Fibroblast of peridontal ligament (primary cell): ENCODE data around the gene NT5C1B.

ENCODE experiments used
- DNase-seq: peaks from one replicate; pipeline ENCODE4 v3.0.0-alpha.2; 2010; ENCODE audit errors: extremely low read depth

NT5C1B gene

DNA sequence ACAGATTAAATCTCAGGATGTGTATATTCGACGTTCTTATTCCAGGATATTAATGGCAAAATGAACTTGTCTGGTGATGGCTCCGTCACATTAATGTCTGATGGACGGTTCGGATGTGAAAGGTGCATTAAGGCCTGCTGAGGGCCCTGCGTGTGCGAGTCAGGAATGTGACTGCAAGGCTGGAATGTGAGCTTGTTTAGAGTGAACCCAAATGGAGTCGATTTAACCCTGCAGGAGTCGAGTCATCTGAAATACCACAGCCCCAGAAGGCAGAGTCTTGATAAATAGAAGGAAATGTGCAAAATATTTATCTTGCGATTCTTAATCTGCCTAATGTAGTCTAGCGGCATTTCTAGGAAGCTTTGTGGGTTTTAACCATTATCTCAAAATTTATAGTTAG, 73.3 kb downstream of the NT5C1B start:
- peak; percentile 43 for DNase-seq

DNA sequence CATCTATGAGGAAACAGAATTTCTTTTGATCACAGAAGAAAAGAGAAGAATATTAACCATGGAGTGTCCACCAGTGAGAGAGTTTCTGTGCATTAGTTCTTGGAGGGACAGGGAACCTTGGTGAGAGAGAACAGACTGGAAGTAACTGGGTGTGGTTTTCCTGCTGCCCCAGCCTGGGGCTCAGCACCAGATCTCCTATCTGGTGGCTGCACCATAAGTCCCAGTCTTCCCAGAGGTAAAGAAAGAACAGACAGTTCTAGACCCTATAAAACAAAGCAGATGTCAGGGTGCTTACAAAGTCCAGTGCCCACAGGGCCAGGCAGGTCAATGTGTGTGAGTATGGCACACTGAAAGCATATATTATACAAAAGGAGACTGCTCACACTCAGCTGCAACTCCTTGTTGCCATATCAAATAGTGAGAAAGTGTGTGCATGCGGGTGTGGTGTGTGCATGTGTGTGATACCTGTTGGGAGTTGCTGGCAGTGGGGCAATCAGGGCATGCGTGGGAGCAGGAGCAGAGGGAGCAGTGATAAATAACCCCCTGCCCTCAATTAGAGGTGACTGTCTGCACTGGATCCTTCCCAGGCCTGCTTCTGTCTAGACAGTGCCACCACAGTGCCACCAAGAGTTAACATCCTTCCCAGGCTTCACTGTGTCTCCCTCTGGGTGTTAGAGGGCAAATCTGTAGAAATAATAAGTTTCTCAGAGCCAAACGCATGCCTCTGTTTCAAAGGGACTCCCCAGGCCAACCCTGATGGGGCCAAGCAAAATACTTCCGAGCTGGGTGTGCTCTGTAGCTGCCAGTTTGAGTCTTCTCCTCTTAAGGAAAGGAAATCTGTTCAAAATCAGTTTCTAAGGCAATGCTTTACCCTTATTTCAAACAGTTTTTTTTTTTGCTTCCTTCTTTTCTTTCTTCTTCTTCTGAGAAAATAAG, 74.6 kb downstream of the NT5C1B start:
- peak; percentile 24 for DNase-seq
